Keratinocyte (primary cell): ENCODE measurements around the gene ZNF653.

Experiments used
- CTCF ChIP-seq, 3 experiments: IDR thresholded peaks in 1 of 3; conservative IDR thresholded peaks in 1 of 3; optimal IDR thresholded peaks in 1 of 3; 2 replicates in 2 of 3; 3 replicates in 1 of 3; pipeline versions ENCODE3 to v1.5.1; 2011; ENCODE audit warnings: low read length in 3 of 3, mild to moderate bottlenecking in 3 of 3, moderate library complexity in 2 of 3, control low read depth in 1 of 3, inconsistent platforms in 1 of 3; ENCODE audit not compliant: insufficient read depth in 2 of 3; ENCODE audit errors: extremely low read depth in 1 of 3
- EZH2 ChIP-seq: IDR thresholded peaks from one replicate; pipeline ENCODE4 v1.6.1; 2012; ENCODE audit warnings: inconsistent platforms, mild to moderate bottlenecking, low read length, moderate library complexity

- no peak for TF ChIP-seq CTCF (optimal IDR thresholded peaks at IDR 0.05 in 1 of 3, IDR thresholded peaks at IDR 0.05 in 1 of 3, conservative IDR thresholded peaks at IDR 0.05 in 1 of 3; ENCODE audit: extremely low read depth in 1 of 3, insufficient read depth in 2 of 3, low read length in 3 of 3)
- no peak for TF ChIP-seq EZH2
Measured at GRCh38 chr19:11554160-11554559, 48.5 kb upstream of the ZNF653 start.
